Activated CD4-positive, alpha-beta T cell treated with anti-CD3 and anti-CD28 coated beads, Interleukin-2, Interleukin-6, amounts not matched to agents 100 ng/mL and 50 ng/mL, durations not matched to agents 16 hours and 8 hours (primary cell): ENCODE data around the gene NTRK2.

Source experiments
- DNase-seq: peaks from one replicate; pipeline ENCODE4 v3.0.0-alpha.2; 2020

The NTRK2 gene

DNA sequence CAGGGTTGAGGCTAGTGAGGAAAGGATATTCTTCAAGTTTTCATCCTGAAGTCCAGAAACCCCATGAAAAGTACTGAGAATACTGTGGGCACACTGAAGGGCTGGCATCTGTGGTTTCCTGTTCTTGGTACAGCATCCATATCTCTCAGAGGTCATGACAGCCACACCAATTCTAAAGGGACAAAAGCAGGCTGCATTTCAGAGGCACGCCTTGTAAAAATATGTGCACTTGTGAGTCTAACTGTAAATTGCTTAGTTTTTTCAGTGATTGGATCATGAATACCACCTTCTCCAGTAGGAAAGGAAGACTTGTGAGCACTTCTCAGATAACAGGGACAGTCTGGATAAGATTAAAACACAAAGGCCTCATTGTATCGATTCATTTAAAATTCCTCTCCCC, 230.9 kb downstream of the NTRK2 start:
- DNase-seq = no peak

DNA sequence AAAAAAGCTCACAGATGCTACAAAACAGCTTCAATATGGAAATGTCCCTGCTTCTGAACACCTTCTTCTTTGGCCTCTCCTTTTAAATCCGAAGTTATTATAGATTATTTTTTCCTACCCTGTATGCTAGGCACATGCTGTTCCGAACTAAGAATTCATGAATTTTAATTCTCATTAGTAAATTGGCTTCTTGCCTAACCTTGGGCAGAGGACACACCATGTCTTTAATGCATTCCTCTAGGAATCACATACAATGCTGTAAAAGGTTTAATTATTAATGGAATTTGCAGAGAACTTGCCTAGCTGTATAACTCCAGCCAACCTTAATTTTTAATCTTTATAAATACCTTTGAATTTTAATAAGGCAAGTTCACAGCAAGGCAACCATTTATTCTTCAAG, 234.4 kb downstream of the NTRK2 start:
- no peak for DNase-seq

DNA sequence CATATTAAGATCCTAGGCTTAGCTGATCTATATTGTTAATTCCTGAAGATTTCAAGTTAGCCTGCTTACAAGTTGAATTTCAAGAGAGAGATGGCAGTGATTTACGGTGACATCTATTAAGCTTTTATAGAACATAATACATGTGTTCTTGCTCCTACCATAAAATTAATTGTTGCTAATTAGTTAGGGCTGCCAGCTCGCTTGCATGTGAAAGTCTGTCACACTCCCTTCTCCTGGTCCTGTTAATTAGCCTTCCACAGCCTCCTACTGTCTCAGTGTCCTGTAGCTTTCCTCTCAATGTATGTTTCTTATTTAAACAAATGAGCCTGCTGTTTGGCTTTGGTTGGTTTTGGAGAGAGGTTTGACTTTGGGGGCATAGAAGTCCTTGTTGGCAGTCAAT, 247.2 kb downstream of the NTRK2 start:
- no peak for DNase-seq

DNA sequence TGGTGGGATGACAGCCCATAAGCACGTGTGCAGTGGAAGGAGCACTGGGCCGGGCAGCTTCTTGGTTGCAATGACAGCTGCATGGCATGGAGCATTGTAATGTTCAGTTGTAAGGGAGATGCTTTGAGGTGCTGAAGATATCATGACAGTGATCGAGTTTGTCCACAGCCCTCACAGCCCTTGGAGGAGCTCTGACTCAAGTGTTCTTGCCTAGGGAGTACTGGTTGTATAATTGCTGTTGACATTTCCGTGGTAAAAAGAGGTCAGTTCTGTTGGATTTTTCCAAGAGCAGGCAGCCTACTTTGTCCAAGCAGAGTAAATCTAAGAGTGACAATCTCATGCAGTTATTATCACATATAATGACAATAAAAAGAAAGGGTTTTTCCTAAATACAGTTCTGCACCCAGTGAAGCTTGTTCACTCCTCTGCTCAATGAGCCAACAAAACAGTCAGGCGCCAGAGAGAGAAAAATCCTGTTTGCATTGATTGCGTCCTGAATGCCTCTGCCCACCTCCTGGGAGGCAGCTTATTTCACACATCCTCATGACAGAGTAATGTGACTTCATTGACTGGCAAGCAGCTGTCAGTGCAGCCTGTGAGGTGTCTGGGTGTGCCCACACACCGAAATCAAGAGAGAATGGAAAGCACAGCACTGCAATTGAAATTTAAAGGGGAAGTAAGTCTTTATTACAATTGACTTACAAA, 248.0 kb downstream of the NTRK2 start:
- no peak for DNase-seq

DNA sequence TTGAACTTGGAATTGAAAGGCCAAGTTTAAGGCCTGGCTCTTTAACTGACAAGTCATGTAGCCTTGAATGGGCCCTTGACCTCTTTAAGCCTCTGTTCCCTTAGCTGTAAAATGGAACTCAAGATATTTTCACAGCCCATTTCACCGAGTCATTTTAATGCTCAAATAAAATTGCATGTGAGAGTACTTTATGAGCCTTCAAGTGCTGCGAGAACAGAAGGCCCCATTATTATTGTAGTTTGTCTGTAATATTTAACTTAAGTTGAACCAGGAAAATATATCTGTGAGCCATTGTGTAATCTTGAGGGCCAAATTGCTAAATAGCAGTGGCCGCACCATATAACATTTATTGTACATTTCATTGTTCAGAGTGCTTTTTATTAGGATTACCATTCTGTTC, 249.9 kb downstream of the NTRK2 start:
- no peak for DNase-seq

DNA sequence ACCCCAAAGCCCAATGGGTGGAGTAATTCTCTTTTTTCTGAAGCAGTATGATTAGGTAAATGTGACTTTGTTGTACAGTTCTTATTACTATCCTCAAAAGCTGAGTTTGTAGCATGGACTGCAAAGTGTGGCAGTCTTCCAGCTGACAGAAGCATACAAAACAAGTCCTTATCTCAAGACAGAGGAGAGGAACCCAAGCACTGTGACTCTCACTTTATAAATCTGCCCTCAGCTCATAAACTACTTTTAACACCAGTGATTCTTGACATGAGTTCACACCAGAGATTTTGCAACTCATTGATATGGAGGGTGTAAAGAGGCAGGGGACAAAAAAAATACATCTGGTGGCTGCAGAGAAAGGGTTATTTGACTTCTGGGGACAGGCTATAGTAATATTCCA, 251.6 kb downstream of the NTRK2 start:
- no peak for DNase-seq

DNA sequence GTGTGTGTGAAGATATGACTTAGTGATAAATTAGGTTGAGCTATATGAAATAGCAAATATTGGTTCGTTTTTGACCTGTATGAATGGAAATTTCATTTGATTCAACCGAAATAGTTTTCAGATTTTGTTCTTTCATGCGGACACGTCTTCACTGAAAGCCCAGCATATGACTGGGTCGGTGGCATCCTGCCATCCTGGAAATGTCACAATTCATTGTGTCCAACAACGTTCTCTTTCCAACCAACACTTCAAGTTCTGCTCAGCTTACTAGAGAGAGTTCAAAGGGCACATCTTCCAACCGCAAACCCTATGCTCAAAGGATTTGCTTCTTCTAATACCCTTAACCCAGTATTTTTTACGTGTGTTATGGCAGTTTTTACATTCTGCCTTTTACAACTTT, 252.5 kb downstream of the NTRK2 start:
- no peak for DNase-seq

DNA sequence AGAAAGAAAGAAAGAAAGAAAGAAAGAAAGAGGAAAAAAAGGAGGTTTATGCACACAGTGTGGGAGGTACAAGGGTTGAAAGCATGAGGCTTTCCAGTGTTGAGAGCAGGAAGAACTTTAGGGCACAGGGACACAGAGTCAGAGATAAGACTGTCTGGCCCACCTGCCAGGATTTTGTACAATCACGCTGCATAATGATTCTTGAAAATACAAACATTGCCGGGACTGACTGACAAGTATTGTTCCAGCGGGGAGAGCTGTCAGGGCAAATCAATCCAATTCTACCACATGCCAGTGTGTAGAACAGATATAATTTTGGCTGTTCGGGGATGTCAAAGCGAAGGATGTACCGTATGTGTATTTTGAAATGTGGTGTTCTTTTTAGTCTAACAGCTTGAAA, 254.7 kb downstream of the NTRK2 start:
- no peak for DNase-seq

DNA sequence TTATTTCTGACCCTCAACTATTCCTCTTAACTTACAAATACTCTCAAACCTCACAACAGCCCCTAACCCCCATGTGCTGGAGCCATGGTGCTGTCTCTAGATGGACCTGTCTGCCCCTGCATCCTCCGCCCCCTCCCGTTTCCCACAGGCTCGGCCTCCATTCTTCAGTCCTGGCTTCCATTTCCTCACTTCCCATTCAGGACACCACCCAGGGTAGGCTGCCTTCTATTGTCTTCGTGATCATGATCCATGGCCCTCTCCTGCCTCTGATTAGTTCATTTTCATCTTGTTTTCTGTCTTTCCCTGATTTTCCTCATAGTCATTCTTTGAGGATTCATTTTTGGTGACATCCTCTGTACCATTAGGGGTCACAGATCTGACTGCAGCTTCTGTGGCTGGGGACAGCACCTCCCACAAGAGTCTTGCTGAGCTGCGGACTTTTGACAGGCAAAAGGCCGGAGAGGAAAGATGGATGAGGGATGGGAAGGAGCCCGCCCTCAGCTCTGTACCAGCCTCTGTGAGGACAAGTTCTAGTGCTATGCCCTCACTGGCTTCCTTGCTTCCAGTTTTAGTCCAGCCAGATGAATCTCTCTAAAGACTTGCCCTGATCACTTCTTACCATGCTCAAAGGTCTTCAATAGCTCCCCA, 255.8 kb downstream of the NTRK2 start:
- DNase-seq = no peak

DNA sequence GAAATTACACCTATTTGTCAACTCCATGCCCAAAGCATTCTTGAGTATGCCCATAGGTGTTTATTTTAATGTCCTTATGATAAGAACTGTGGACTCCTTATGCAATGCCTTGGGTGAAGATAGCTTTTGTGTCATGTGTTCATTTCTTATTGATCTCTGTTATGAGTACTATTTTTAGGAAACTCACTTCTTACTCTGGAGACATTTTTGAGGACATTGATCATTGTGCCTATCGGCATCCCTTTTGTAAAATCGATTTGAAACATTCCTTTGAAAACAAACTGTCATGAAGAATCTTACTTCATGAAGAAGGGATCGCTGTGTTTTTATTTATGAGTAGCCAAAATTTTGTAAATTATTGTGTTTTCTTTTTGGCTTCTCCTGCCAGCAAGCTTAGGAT, 257.3 kb downstream of the NTRK2 start:
- no peak for DNase-seq

DNA sequence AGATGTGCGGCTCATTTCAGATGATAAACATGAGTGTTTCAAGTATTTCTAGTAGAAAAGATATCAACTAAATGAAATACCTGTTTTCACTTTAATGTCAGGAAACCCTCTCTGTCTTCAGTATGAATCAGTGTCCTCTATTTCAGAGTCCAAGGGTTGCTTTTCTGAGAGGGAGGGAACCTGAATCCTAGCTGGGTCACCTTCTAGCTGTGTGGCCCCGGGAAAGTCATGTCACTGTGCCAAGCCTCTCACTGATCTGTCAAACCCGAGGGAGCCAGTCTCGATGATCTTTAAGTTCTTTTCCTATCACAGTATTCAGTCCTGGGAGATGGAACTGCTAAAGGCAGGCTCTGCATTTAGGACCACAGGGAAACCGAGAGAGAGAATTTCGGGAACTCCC, 258.9 kb downstream of the NTRK2 start:
- no peak for DNase-seq

DNA sequence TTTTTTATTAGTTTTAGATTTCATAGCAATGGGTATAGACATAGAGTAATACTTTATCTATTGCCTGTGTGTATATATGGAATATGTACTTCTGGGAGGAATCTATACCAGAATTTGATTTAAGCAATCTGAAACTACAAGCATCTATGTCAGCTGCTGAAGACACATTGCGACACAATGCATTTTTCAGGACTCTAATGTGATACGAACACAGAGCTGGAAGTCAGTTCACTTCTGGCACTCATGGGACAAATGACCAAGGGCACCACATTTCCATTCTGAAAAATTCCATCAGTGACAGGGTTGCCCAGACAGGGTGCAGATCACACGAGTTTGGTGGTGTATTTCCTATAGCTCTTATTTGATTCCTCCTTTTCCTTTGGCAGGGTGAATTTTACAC, 259.5 kb downstream of the NTRK2 start:
- no peak for DNase-seq

DNA sequence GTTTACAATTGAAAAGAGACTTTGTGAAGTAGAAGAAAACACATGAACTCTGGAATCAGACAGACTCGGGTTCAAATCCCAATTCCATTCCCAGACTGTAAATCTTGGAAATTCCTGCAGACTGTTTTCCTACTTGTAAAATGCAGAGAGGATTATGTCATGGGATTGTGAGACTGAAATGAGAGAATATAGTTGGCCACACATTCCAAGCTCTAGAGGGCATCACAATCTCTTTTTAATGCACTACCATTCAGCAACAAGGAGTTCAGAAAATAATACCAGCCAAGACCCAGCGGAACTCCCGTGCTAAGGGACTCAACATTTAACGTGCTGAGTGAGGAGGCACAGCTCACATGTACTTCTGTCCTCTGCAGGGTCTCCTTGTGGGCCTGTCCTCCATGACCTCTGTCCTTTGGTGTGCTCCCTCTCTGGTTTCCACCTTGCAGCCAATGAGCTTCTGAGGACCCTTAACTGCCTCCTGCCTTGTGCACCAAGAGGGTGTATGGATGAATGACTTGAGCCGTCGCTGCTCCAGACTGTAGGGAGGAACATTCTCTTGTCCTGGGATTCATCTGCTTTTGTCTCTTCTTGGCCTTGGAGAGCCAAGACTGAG, 263.5 kb downstream of the NTRK2 start:
- no peak for DNase-seq

DNA sequence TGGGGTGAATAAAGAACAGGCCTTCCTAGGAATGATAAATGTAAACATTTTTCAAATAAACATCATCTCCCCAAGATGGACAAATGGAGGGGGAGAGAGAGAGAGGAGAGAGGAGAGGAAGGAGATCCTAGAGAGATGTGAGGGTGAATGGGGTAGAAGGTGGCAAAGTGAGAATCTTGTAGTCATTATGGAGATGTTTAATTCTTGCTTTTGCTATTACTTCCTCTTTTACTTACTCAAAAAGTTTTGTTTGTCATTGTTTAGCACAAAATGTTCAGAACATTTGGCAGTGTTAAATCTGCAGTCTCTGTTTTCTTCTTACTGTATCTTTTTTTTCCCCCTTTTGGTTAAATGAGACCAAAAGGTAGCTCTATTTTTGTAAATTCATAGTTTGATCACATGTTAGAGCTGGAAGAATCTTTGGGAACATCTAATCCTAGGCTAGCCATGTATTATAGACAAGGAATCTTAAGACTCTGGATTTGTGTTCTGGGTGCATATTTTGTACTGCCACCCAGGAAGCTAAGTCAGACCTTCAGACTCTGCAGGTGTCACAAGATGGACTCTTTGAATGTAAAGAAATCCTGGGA, 266.1 kb downstream of the NTRK2 start:
- no peak for DNase-seq

DNA sequence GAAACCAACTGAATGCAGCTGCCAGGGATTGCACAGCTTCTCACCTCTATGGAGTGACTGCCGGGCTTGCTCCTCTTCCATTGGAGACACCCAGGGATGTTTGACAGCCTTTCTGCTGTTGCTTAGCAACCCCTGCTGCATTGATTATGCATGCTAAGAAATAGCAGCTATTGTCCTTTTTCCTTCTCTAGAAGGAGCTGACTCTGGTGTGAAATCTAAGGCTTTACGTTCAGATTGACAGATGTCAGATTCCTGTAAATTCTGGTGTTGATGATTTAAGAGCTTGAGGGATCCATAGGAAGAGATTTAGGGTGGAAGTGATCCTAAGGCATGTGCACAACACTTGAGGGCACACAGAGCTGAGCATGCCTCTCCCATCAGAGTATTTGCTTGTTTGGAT, 267.7 kb downstream of the NTRK2 start:
- no peak for DNase-seq

DNA sequence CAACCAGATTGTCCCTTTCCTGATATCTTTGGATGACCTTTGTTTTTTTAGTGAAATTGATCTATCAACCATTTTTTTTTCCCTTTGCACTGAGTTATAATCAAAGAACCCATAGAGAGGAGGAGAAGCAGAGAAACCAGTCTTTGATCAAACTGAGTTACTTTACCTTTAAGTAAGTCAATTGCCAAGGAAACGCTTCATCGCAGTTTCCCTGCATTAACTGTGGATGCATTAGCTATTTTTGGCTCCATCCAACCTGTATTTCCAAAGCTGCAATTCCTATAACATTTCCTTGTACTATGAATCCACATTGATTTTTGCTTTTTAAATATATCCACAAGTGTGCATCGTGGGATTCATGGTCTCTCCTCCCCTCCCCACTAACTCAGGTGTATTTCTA, 268.1 kb downstream of the NTRK2 start:
- DNase-seq = no peak

DNA sequence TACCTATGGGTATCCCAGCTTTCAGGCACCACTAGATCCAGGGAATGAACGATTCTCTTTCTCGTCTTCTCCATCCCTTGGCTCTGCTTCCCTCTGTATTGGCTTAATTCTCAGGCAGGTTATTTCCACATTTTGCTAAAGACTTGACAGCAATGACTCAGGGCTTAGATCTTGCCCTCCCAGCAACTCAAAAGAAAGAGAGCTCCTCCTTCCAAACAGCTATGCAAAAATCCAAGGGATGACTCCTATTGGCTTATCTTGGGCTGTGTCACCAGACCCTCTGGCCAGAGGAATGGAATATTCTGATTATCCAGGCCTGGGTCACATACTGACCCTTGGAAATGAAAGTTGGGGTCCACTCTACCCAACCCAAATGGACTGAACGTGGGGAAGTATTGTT, 270.2 kb downstream of the NTRK2 start:
- DNase-seq = no peak

DNA sequence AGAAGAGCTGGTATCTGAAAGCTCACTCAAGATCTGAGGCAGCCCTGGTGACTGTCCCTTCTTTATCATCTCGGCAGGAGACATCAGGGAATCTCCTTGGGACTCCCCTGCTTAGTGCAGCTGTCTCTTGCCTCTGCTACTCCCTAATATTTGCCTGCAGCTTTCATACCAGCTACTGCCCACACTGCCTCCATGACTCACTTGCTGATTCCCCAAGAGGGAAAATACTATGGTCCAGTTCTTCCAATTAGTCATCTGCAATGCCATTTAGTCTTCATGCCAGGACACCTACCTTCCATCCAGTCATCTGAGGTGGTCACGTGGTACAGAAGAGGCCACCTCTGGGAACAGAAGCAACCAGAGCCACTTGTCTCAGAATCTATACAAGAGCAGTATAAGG, 270.8 kb downstream of the NTRK2 start:
- DNase-seq = no peak

DNA sequence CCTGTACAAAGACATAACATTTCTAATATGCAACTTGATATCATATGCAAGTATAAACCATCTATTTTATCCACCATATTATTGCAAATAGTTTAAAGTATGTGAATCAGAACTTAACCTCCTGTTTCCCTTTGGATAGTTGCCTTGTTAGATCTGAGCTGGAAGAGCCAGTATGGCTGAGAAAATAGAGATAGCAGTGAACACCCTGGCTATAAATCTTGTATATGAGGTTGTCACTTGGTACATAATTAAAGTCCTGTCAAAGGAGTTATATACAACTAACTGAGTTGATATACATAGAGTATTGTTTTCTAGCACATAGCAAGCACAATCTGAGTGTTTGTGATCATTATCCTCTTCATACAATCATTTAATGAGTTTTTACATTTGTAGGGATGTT, 272.3 kb downstream of the NTRK2 start:
- no peak for DNase-seq

DNA sequence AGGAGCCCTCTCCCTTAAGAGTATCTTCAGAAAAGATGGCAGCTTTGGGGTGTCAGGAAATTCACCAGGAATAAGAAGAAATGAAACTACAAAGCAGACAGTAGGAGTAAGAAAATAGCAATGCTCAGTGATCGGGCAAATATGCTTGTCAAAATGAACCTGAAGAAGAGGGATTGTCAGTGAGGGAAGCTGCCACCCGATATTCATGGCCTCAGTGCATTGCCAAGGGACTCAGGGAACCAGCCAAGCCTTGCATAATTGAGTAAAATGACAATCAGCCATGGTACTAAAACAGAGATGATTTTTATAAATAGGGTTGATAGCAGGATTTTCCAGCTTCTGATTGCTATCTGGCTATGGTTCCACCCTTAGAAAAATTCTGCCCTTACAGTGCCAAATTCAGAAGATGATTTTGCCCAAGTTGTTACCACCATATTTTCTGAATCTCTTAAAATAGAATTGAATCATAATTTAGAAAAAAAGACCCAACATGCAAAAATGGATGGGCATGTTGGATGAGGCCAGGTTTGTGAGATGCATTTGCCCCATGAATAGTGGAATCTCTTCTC, 274.0 kb downstream of the NTRK2 start:
- no peak for DNase-seq

DNA sequence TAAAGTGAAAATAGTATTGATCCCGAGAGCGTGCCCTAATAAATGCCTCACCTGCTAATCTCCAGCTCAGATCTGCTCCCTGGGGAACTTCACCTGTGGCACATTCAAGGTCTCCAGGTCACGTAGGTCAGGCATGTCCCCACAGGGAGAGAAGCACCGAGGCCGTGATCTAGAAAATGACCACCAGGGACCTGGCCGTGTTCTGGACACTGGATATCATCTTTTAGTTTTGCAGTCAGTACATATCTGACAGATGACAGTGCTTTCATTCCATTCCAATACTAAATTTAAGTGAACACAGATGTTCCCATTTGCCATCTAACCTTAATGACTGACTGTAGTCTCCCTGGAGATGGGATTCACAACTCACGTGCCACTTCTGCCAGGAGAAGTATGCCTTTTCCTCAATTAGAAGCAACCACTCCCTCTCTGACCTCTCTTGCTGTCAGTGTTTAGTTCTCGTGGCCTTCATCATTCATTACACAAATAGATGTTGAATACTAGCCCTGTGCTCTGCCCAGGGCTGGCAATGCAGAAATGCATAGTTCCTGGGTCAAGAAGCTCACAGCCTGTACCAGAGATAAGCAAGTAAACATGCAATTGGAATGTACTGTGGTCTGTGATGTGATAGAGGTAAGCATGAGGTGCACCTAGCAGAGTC, 276.5 kb downstream of the NTRK2 start:
- DNase-seq = no peak

DNA sequence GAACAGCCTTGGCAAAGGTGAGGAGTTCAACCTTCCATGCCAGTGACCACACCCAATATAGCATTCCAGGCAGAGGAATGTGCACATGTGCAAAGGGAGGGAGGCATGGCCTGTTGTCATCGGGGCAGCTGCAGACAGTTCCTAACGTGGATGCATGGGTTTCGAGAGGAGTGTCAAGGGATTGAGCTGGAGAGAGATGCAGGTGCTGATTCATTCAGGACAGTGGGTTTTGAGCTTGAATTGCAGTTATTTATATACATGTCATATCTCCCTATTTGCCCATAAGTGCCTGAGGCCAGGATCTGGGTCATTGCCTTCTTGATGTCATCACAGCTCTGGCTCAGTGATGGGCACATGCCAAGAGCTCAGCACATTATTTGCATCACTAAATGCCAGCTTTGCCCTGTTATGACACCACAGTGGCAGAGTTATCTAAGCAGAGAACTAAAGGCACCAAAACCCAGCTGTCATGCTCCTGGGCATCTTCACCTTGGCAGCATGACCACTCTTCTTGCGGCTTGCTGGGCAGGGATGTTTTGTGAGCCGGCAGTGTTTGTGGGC, 278.0 kb downstream of the NTRK2 start:
- no peak for DNase-seq

DNA sequence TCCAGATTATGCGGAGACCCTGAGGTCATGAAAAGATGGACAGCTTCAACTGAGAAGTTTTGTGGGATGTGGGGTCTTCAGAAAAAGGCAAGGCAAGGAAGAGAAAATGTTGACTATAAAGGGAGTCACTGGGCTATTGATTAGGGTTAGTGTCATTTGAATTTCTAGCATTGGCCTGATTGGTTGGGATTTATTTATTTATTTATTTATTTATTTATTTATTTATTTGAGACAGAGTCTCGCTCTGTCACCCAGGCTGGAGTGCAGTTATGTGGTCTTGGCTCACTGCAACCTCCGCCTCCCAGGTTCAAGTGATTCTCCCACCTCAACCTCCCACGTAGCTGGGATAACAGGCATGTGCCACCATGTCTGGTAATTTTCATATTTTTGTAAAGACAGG, 279.7 kb downstream of the NTRK2 start:
- no peak for DNase-seq
